ENCODE results near the gene ZEB2. TPM values are rescaled to one million over a fixed set of nuclear protein-coding genes. Genes with fewer than 3 reads are reported as not detected.

Gene ZEB2
- total and polyA plus RNA-seq, 10 of the 15 experiments (the other 5 are each of a cell fraction or from before 2014, with no cell fraction given): 0.14 to 3.2 (median 0.84) TPM

- no peak for TF ChIP-seq FOS (IDR thresholded peaks at IDR 0.05; ENCODE audit: borderline replicate concordance, extremely low read depth, insufficient read length)
- no peak for TF ChIP-seq PAX8 (IDR thresholded peaks at IDR 0.05)
- no peak for TF ChIP-seq CBFB (IDR thresholded peaks at IDR 0.05; ENCODE audit: low read depth)
- no peak for TF ChIP-seq ETV6 (conservative IDR thresholded peaks at IDR 0.05 in 1 of 2, IDR thresholded peaks at IDR 0.05 in 1 of 2; ENCODE audit: borderline replicate concordance in 1 of 2, low read depth in 1 of 2)
- no peak for TF ChIP-seq HDAC6 (IDR thresholded peaks at IDR 0.05; ENCODE audit: unreplicated experiment)
- no peak for TF ChIP-seq NFYB (IDR thresholded peaks at IDR 0.05; ENCODE audit: insufficient read depth, low read depth, low read length)
- no peak for TF ChIP-seq HDGF (IDR thresholded peaks at IDR 0.05)
- TF ChIP-seq SIN3A (IDR thresholded peaks at IDR 0.05; ENCODE audit: low read depth, low read length): no peak
- TF ChIP-seq USF1 (IDR thresholded peaks at IDR 0.05; ENCODE audit: borderline replicate concordance, extremely low read length, insufficient read depth, low read depth, low read length): no peak
- no peak for TF ChIP-seq MYC (IDR thresholded peaks at IDR 0.05; ENCODE audit: insufficient read depth, insufficient read length, insufficient replicate concordance, low read length, severe bottlenecking)
- TF ChIP-seq RAD51 (IDR thresholded peaks at IDR 0.05): no peak
- no peak for TF ChIP-seq POU2F2 (IDR thresholded peaks at IDR 0.05; ENCODE audit: borderline replicate concordance, low read depth, low read length)
- TF ChIP-seq CBX5 (IDR thresholded peaks at IDR 0.05; ENCODE audit: low read depth): no peak
- no peak for TF ChIP-seq POLR2AphosphoS5 (IDR thresholded peaks at IDR 0.05; ENCODE audit: low read length)
- no peak for TF ChIP-seq SPI1 (IDR thresholded peaks at IDR 0.05; ENCODE audit: borderline replicate concordance, insufficient read depth, low read depth, low read length)
- TF ChIP-seq RAD21 (IDR thresholded peaks at IDR 0.05; ENCODE audit: insufficient read depth, low read depth, low read length): no peak
- TF ChIP-seq ZBTB40 (IDR thresholded peaks at IDR 0.05; ENCODE audit: borderline replicate concordance): no peak
- TF ChIP-seq EED (IDR thresholded peaks at IDR 0.05; ENCODE audit: low read depth): no peak
- TF ChIP-seq BHLHE40 (IDR thresholded peaks at IDR 0.05; ENCODE audit: borderline replicate concordance in 1 of 2, low read depth in 2 of 2, low read length in 1 of 2): no peak
- ChIA-PET CTCF (interaction anchor here (1.0 to 1.8 kb wide), 2 partner anchors 62 to 349 kb away, joined by 3 to 5 read pairs; no protein-coding TSS in a partner anchor), POLR2A (no interaction called here), SMC1A (ENCODE audit: uncharacterized antibody, unreplicated experiment) (interaction anchor here (0.7 to 1.3 kb wide), 3 partner anchors 154 to 412 kb away, joined by 3 read pairs; no protein-coding TSS in a partner anchor), RAD21 (ENCODE audit: unreplicated experiment) (interaction anchor here (1.5 kb wide), 1 partner anchor 179 kb away, joined by 4 read pairs; a partner anchor contains a TSS)
- H3K79me2 ChIP-seq (ENCODE audit: control insufficient read depth, insufficient read depth, low read length): no peaks in the 10 kb centered on the region
- BruUV-seq (replicated peaks): no TSS peak
- ATAC-seq (no peak), FAIRE-seq (no peak), DNase-seq (ENCODE audit: low read depth, low spot score) (no peak)
- H3K27ac ChIP-seq (ENCODE audit: control insufficient read depth, insufficient read depth): no peak overlapping the region
- H3K27me3 ChIP-seq (replicated peaks in 1 of 2; ENCODE audit: control insufficient read depth in 2 of 2, insufficient read depth in 2 of 2, low read length in 1 of 2): peaks cover 7 to 49% of the 10 kb centered on the region in 2 experiments
- H3K4me1 ChIP-seq (ENCODE audit: control insufficient read depth, insufficient read depth, low read length): no peaks in the 10 kb centered on the region
- no peak overlapping the region for H2AFZ ChIP-seq (ENCODE audit: control insufficient read depth, low read depth, low read length)
- H3K4me3 ChIP-seq: no peak overlapping the region; the same call in 1 of the 2 replicates
- no peak overlapping the region for H3K4me2 ChIP-seq (ENCODE audit: control insufficient read depth, insufficient read depth)
- no peak overlapping the region for H3K9ac ChIP-seq (ENCODE audit: control insufficient read depth, insufficient read depth, low read length)
- H3K36me3 ChIP-seq (ENCODE audit: control insufficient read depth in 2 of 2, insufficient read depth in 2 of 2, low read length in 1 of 2): no peaks in the 10 kb centered on the region
- H3K9me3 ChIP-seq (replicated peaks; ENCODE audit: control insufficient read depth, insufficient read depth, low read length): no peaks in the 10 kb centered on the region
- intact Hi-C loops (cut with micrococcal nuclease; ENCODE audit: unreplicated experiment) (loop anchor here (10.0 kb wide), 1 partner anchor 347 kb away; no protein-coding TSS in a partner anchor), in situ Hi-C loops (cut with MboI) (no loop called here)
- H4K20me1 ChIP-seq (ENCODE audit: control insufficient read depth, insufficient read depth): 0 out of 2 replicates have a peak, but pooled peaks cover 4% of the 10 kb centered on the region
- WGBS (ENCODE audit: insufficient coverage, insufficient replicate concordance, low lambda C conversion rate, missing lambda C conversion rate): 18% methylated on average over 3 of the region's 3 CpGs
These were observed 8.6 kb downstream of the ZEB2 start for GRCh38 chr2:144511226-144511810.

All from GM12878 (cell line).